ENCODE results near the gene TMEM94.
"Not testable (repeated sequence)": the region's sequence is repeated elsewhere in the genome, so short reads cannot be mapped to it uniquely, and the experiment has no call there.

The TMEM94 gene

GRCh38 chr17:75476271-75476671, 19.8 kb downstream of the TMEM94 start:
- no peaks in the 10 kb centered on the region for H3K27me3 Mint-ChIP-seq
- intact Hi-C loops (cut with micrococcal nuclease), result no loop called here
- H3K27ac Mint-ChIP-seq, result peak overlapping the region; percentile 1
- no peak overlapping the region for H3K4me3 Mint-ChIP-seq
- peaks cover 32% of the 10 kb centered on the region for H3K4me1 Mint-ChIP-seq (ENCODE audit: low read depth)
- H3K9me3 Mint-ChIP-seq, result no peaks in the 10 kb centered on the region
- peaks cover 65% of the 10 kb centered on the region for H3K36me3 Mint-ChIP-seq (ENCODE audit: low read depth)

GRCh38 chr17:75476752-75477489, 20.5 kb downstream of the TMEM94 start:
- Mint-ChIP-seq H3K4me1 (ENCODE audit: low read depth) (peaks cover 37% of the 10 kb centered on the region), H3K27ac (peak overlapping the region; percentile 1)

GRCh38 chr17:75477490-75477862, 21.0 kb downstream of the TMEM94 start:
- H3K9me3 Mint-ChIP-seq; H3K4me3 Mint-ChIP-seq; H3K27me3 Mint-ChIP-seq; intact Hi-C loops (cut with micrococcal nuclease): not testable (repeated sequence)
- Mint-ChIP-seq H3K36me3 (ENCODE audit: low read depth) (peaks cover 53% of the 10 kb centered on the region), H3K4me1 (ENCODE audit: low read depth) (peaks cover 37% of the 10 kb centered on the region), H3K27ac (peak overlapping the region; percentile 1)

More at GRCh38 chr17:75476752-75477489, 20.5 kb downstream of the TMEM94 start:
- H3K27me3 Mint-ChIP-seq, result no peaks in the 10 kb centered on the region
- H3K9me3 Mint-ChIP-seq, result no peaks in the 10 kb centered on the region
- H3K4me3 Mint-ChIP-seq, result no peak overlapping the region
- peaks cover 58% of the 10 kb centered on the region for H3K36me3 Mint-ChIP-seq (ENCODE audit: low read depth)
- intact Hi-C loops (cut with micrococcal nuclease), result no loop called here

GRCh38 chr17:75478508-75478907, 22.1 kb downstream of the TMEM94 start:
- Mint-ChIP-seq H3K4me3 (no peak overlapping the region), H3K4me1 (ENCODE audit: low read depth) (peaks cover 37% of the 10 kb centered on the region), H3K9me3 (no peaks in the 10 kb centered on the region), H3K36me3 (ENCODE audit: low read depth) (peaks cover 48% of the 10 kb centered on the region), H3K27ac (no peak overlapping the region), H3K27me3 (no peaks in the 10 kb centered on the region)
- intact Hi-C loops (cut with micrococcal nuclease), result no loop called here

GRCh38 chr17:75480281-75480680, 23.8 kb downstream of the TMEM94 start:
- Mint-ChIP-seq H3K36me3 (ENCODE audit: low read depth) (peaks cover 36% of the 10 kb centered on the region), H3K4me1 (ENCODE audit: low read depth) (peaks cover 42% of the 10 kb centered on the region), H3K27me3 (no peaks in the 10 kb centered on the region), H3K9me3 (no peaks in the 10 kb centered on the region), H3K4me3 (no peak overlapping the region), H3K27ac (peak overlapping the region; percentile 28)
- intact Hi-C loops (cut with micrococcal nuclease), result no loop called here

GRCh38 chr17:75481194-75482068, 25.0 kb downstream of the TMEM94 start:
- intact Hi-C loops (cut with micrococcal nuclease), result no loop called here
- Mint-ChIP-seq H3K4me1 (ENCODE audit: low read depth) (peaks cover 51% of the 10 kb centered on the region), H3K36me3 (ENCODE audit: low read depth) (peaks cover 32% of the 10 kb centered on the region), H3K27ac (peak overlapping the region; percentile 28), H3K9me3 (no peaks in the 10 kb centered on the region), H3K27me3 (no peaks in the 10 kb centered on the region), H3K4me3 (no peak overlapping the region)

- peaks cover 51% of the 10 kb centered on the region for H3K4me1 Mint-ChIP-seq (ENCODE audit: low read depth)
- H3K4me3 Mint-ChIP-seq, result no peak overlapping the region
- H3K27ac Mint-ChIP-seq, result peak overlapping the region; percentile 28
- peaks cover 31% of the 10 kb centered on the region for H3K36me3 Mint-ChIP-seq (ENCODE audit: low read depth)
- intact Hi-C loops (cut with micrococcal nuclease), result no loop called here
- no peaks in the 10 kb centered on the region for H3K27me3 Mint-ChIP-seq
- H3K9me3 Mint-ChIP-seq, result no peaks in the 10 kb centered on the region
Measured at GRCh38 chr17:75482098-75482942, 25.9 kb downstream of the TMEM94 start.

- H3K27me3 Mint-ChIP-seq, result no peaks in the 10 kb centered on the region
- H3K4me1 Mint-ChIP-seq (ENCODE audit: low read depth), result peaks cover 56% of the 10 kb centered on the region
- intact Hi-C loops (cut with micrococcal nuclease), result loop anchor here (2.0 kb wide), 1 partner anchor 59 kb away; no protein-coding TSS in a partner anchor
- peak overlapping the region; percentile 92 for H3K27ac Mint-ChIP-seq
- H3K36me3 Mint-ChIP-seq (ENCODE audit: low read depth), result peaks cover 41% of the 10 kb centered on the region
- H3K9me3 Mint-ChIP-seq, result no peaks in the 10 kb centered on the region
- no peak overlapping the region for H3K4me3 Mint-ChIP-seq
Measured at GRCh38 chr17:75485688-75486087, 29.3 kb downstream of the TMEM94 start.

- intact Hi-C loops (cut with micrococcal nuclease), result loop anchor here (2.0 kb wide), 1 partner anchor 59 kb away; no protein-coding TSS in a partner anchor
- Mint-ChIP-seq H3K27me3 (no peaks in the 10 kb centered on the region), H3K4me3 (peak overlapping the region; percentile 71), H3K36me3 (ENCODE audit: low read depth) (peaks cover 46% of the 10 kb centered on the region), H3K4me1 (ENCODE audit: low read depth) (peaks cover 52% of the 10 kb centered on the region), H3K9me3 (no peaks in the 10 kb centered on the region), H3K27ac (peak overlapping the region; percentile 92)
Measured at GRCh38 chr17:75486151-75486550, 29.7 kb downstream of the TMEM94 start.

GRCh38 chr17:75486951-75487350, 30.5 kb downstream of the TMEM94 start:
- Mint-ChIP-seq H3K27ac (peak overlapping the region; percentile 92), H3K36me3 (ENCODE audit: low read depth) (peaks cover 54% of the 10 kb centered on the region), H3K4me1 (ENCODE audit: low read depth) (peaks cover 46% of the 10 kb centered on the region), H3K4me3 (peak overlapping the region; percentile 71), H3K9me3 (no peaks in the 10 kb centered on the region), H3K27me3 (no peaks in the 10 kb centered on the region)
- intact Hi-C loops (cut with micrococcal nuclease), result loop anchor here (2.0 kb wide), 1 partner anchor 60 kb away; no protein-coding TSS in a partner anchor

- peaks cover 60% of the 10 kb centered on the region for H3K36me3 Mint-ChIP-seq (ENCODE audit: low read depth)
- no peaks in the 10 kb centered on the region for H3K9me3 Mint-ChIP-seq
- H3K4me1 Mint-ChIP-seq (ENCODE audit: low read depth), result peaks cover 46% of the 10 kb centered on the region
- no peaks in the 10 kb centered on the region for H3K27me3 Mint-ChIP-seq
- H3K27ac Mint-ChIP-seq, result peak overlapping the region; percentile 92
- intact Hi-C loops (cut with micrococcal nuclease), result loop anchor here (2.0 kb wide), 1 partner anchor 61 kb away; no protein-coding TSS in a partner anchor
- H3K4me3 Mint-ChIP-seq, result peak overlapping the region; percentile 66
Measured at GRCh38 chr17:75487351-75488070, 31.1 kb downstream of the TMEM94 start.

- H3K27me3 Mint-ChIP-seq, result no peaks in the 10 kb centered on the region
- H3K27ac Mint-ChIP-seq, result peak overlapping the region; percentile 92
- H3K9me3 Mint-ChIP-seq, result no peaks in the 10 kb centered on the region
- H3K4me3 Mint-ChIP-seq, result no peak overlapping the region
- H3K4me1 Mint-ChIP-seq (ENCODE audit: low read depth), result peaks cover 46% of the 10 kb centered on the region
- intact Hi-C loops (cut with micrococcal nuclease), result no loop called here
- peaks cover 64% of the 10 kb centered on the region for H3K36me3 Mint-ChIP-seq (ENCODE audit: low read depth)
Measured at GRCh38 chr17:75488693-75489510, 32.5 kb downstream of the TMEM94 start.
